Mesothelial cell of epicardium (in vitro differentiated cells): ENCODE results near the gene KIAA2012. TPM values are rescaled to one million over a fixed set of nuclear protein-coding genes. Genes with fewer than 3 reads are reported as not detected.

Experiments
- DNase-seq, 2 experiments: peaks; one replicate each; pipeline ENCODE4 v3.0.0; 2021; ENCODE audit warnings: low spot score in 2 of 2; ENCODE audit not compliant: unreplicated experiment in 2 of 2
- H3K27ac Mint-ChIP-seq: 2 replicates; pipeline ENCODE4 v1.8.0; 2021; ENCODE audit warnings: mixed read lengths
- H3K27me3 Mint-ChIP-seq: 2 replicates; pipeline ENCODE4 v1.8.0; 2021; ENCODE audit warnings: low read depth, mixed read lengths
- H3K36me3 Mint-ChIP-seq: 2 replicates; pipeline ENCODE4 v1.8.0; 2021; ENCODE audit warnings: mixed read lengths
- H3K4me1 Mint-ChIP-seq: 2 replicates; pipeline ENCODE4 v1.8.0; 2021; ENCODE audit warnings: mixed read lengths
- H3K4me3 Mint-ChIP-seq: 2 replicates; pipeline ENCODE4 v1.8.0; 2021; ENCODE audit warnings: mild to moderate bottlenecking, moderate library complexity, mixed read lengths
- H3K9me3 Mint-ChIP-seq: 2 replicates; pipeline ENCODE4 v1.8.0; 2021; ENCODE audit warnings: mixed read lengths
- total RNA-seq: library from RNA; stranded (reverse); gene quantifications from 3 replicates; pipeline ENCODE4 v1.2.1, GENCODE V29; 2021
- TF ChIP-seq, protein P1 (sequence below): fragments of 200-600 bp; sonication (generic); IDR thresholded peaks from one replicate; pipeline ENCODE4 v1.5.0; 2021; ENCODE audit warnings: antibody characterized with exemption; ENCODE audit not compliant: unreplicated experiment

KIAA2012 gene
- total RNA-seq, 1 donor from 2014 or later = 0.45 TPM

DNA sequence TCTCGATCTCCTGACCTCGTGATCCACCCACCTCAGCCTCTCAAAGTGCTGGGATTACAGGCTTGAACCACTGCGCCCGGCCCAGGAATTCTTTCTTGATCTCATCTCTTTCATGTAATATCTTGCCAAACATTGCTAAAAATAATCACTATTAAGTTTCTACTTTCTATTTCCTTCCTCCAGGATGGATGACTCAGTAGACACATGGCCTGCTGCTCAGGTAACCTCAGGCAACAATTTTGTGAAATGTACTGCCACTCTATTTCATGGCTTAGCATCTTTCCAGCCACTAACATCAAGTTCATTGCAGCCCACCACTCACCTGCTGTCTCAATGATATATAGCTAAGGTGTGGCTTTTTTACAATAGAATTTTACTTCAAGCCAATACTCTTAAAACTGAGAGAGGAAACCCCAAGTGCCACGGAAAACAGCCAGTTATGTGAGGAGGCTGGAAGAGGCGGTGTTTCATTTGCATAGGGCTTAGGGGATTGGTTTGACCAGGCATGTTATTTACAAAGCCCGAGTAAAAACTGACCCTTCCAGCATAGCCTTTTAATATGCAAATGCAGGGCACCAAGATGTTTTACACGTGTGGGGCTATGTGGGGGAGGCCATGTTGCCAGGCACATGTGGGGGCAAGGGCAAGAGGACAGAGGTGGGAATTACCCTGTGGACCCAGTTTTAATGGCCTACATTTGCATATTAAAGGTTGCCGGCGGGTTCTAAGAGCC lies 176.6 kb downstream of the KIAA2012 start:
- peaks cover 6% of the 10 kb centered on the region for H3K4me1 Mint-ChIP-seq
- DNase-seq = no peak
- H3K9me3 Mint-ChIP-seq = peaks cover 3% of the 10 kb centered on the region
- no peaks in the 10 kb centered on the region for H3K36me3 Mint-ChIP-seq
- H3K4me3 Mint-ChIP-seq = peak overlapping the region; percentile 53
- TF ChIP-seq, protein P1, sequence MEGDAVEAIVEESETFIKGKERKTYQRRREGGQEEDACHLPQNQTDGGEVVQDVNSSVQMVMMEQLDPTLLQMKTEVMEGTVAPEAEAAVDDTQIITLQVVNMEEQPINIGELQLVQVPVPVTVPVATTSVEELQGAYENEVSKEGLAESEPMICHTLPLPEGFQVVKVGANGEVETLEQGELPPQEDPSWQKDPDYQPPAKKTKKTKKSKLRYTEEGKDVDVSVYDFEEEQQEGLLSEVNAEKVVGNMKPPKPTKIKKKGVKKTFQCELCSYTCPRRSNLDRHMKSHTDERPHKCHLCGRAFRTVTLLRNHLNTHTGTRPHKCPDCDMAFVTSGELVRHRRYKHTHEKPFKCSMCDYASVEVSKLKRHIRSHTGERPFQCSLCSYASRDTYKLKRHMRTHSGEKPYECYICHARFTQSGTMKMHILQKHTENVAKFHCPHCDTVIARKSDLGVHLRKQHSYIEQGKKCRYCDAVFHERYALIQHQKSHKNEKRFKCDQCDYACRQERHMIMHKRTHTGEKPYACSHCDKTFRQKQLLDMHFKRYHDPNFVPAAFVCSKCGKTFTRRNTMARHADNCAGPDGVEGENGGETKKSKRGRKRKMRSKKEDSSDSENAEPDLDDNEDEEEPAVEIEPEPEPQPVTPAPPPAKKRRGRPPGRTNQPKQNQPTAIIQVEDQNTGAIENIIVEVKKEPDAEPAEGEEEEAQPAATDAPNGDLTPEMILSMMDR = no peak
- H3K27ac Mint-ChIP-seq = peak overlapping the region; percentile 66
- H3K27me3 Mint-ChIP-seq = peaks cover 2% of the 10 kb centered on the region

DNA sequence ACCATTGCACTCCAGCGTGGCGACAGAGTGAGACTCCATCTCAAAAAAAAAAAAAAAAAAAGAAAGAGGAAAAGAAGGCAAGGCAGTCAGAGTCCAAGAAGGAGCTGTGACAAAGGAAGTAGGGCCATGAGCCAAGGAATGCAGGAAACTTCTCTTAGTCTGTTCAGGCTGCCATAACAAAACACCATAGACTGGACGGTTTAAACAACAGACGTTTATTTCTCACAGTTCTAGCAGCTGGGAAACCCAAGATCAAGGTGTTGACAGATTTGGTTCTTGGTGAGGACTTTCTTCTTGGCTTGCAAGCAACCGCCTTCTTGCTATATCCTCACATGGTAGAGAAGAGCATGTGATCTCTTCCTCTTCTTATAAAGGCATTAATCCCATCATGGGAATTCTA lies 178.4 kb downstream of the KIAA2012 start:
- DNase-seq = no peak
- TF ChIP-seq, protein P1 = no peak
- Mint-ChIP-seq H3K4me3 (no peak overlapping the region), H3K27me3 (no peaks in the 10 kb centered on the region), H3K36me3 (no peaks in the 10 kb centered on the region), H3K27ac (no peak overlapping the region), H3K4me1 (peaks cover 6% of the 10 kb centered on the region), H3K9me3 (peaks cover 7% of the 10 kb centered on the region)

Other genes starting within 250 kb of the KIAA2012 start
- gene FZD7, start 39.4 kb upstream of the KIAA2012 start, total RNA-seq = 126 to 132 TPM (median 132 TPM) in 3 replicates
- gene SUMO1, start 165.3 kb downstream of the KIAA2012 start, total RNA-seq = 106 to 113 TPM (median 110 TPM) in 3 replicates
- 81.5 to 84.0 TPM (median 83.0 TPM) in 3 replicates for gene NOP58, start 192.5 kb downstream of the KIAA2012 start, total RNA-seq